Measurements from ENCODE around the gene OAT.

- no peak for TF ChIP-seq CTCF (IDR thresholded peaks at IDR 0.05)
- TF ChIP-seq EP300 (IDR thresholded peaks at IDR 0.05): no peak
These were observed 61.8 kb downstream of the OAT start for GRCh38 chr10:124356701-124357560.

Data from gastroesophageal sphincter (tissue), 3 donors.